Measurements from ENCODE around the gene GPX3. TPM values are rescaled to one million over a fixed set of nuclear protein-coding genes. Genes with fewer than 3 reads are reported as not detected.

GPX3 gene
- total and polyA plus RNA-seq, 2 experiments from 2014 or later: 28.0 to 48.9 TPM

GRCh38 chr5:151022511-151023018 is 2.2 kb downstream of the GPX3 start:
- no peaks in the 10 kb centered on the region for H3K9me3 Mint-ChIP-seq
- Histone ChIP-seq H3K4me3 (no peak overlapping the region), H3K27ac (ENCODE audit: low read depth) (no peak overlapping the region), H3F3A (replicated peaks; ENCODE audit: low read depth) (no peaks in the 10 kb centered on the region), H3K27me3 (ENCODE audit: insufficient read depth) (peaks cover 15% of the 10 kb centered on the region; the same call in 1 of the 2 replicates), H2AFZ (no peak overlapping the region), H3K9me2 (ENCODE audit: insufficient read depth) (no peaks in the 10 kb centered on the region), H3K36me3 (ENCODE audit: insufficient read depth) (no peaks in the 10 kb centered on the region), H3K4me2 (no peak overlapping the region), H3K4me1 (ENCODE audit: insufficient read depth) (peaks cover 4% of the 10 kb centered on the region; the same call in 1 of the 2 replicates), H4K20me1 (replicated peaks; ENCODE audit: insufficient read depth) (peaks cover 3% of the 10 kb centered on the region; the same call in 1 of the 2 replicates), H3K79me2 (replicated peaks; ENCODE audit: insufficient read depth) (no peaks in the 10 kb centered on the region)
- no peak for DNase-seq (ENCODE audit: low spot score)
- no peak overlapping the region for H3K27ac Mint-ChIP-seq
- H3K27me3 Mint-ChIP-seq (ENCODE audit: insufficient read depth, low read depth, poor library complexity): peaks cover 14% of the 10 kb centered on the region
- H3K4me1 Mint-ChIP-seq: no peaks in the 10 kb centered on the region; the same call in 1 of the 3 replicates
- ATAC-seq: no peak
- TF ChIP-seq REST (IDR thresholded peaks at IDR 0.05; ENCODE audit: unreplicated experiment) (no peak), ZNF331 (CRISPR knock-in tag; IDR thresholded peaks at IDR 0.05; ENCODE audit: low read depth) (no peak), ETS1 (IDR thresholded peaks at IDR 0.05) (no peak), JUNB (IDR thresholded peaks at IDR 0.05; ENCODE audit: unreplicated experiment) (no peak), NANOG (IDR thresholded peaks at IDR 0.05; ENCODE audit: borderline replicate concordance) (no peak), POLR2AphosphoS5 (IDR thresholded peaks at IDR 0.05; ENCODE audit: low read depth) (no peak), ZNF114 (CRISPR knock-in tag; IDR thresholded peaks at IDR 0.05) (no peak), STAT1 (IDR thresholded peaks at IDR 0.05; ENCODE audit: unreplicated experiment) (no peak), EZH2 (IDR thresholded peaks at IDR 0.05; ENCODE audit: low read depth, unreplicated experiment) (no peak), ZNF462 (CRISPR knock-in tag; IDR thresholded peaks at IDR 0.05) (no peak), CTCF (conservative IDR thresholded peaks at IDR 0.05; ENCODE audit: low read depth in 2 of 2) (no peak), CREB1 (CRISPR knock-in tag; IDR thresholded peaks at IDR 0.05; ENCODE audit: low read depth) (no peak), EZH2phosphoT487 (IDR thresholded peaks at IDR 0.05; ENCODE audit: unreplicated experiment) (no peak)
- no peak overlapping the region for H3K4me3 Mint-ChIP-seq
- H3K36me3 Mint-ChIP-seq (ENCODE audit: low read depth): no peaks in the 10 kb centered on the region
